Posterior vena cava (tissue), 2 donors: ENCODE measurements around the gene SH3D19. TPM values are rescaled to one million over a fixed set of nuclear protein-coding genes. Genes with fewer than 3 reads are reported as not detected.
"Not testable (repeated sequence)": the region's sequence is repeated elsewhere in the genome, so short reads cannot be mapped to it uniquely, and the experiment has no call there.

Experiments used
- DNase-seq: peaks from one replicate; pipeline ENCODE4 v3.0.0-alpha.2; 2020; ENCODE audit warnings: low spot score
- intact Hi-C, 2 donors: fragments of 100-400 bp; cut with DNase I; formaldehyde crosslinking; loops; one replicate each; pipeline versions ENCODE4 v1.14.1 to v1.14.2; 2022 to 2023
- total RNA-seq, 2 donors: library from RNA; stranded (reverse); fragmentation: NEBNext Ultra II Directional; extraction: Animal tissue kit (Norgen Biotek cat#: 25700); gene quantifications; one replicate each; pipeline ENCODE4 v1.2.1, GENCODE V29; 2021
- donor health status: DM: yes; HTN: yes; CAD: no.
- donor health status: DM: yes; HTN: yes; CAD: no.

Gene SH3D19
- total RNA-seq, 2 donors from 2014 or later: 118 to 140 TPM

DNA sequence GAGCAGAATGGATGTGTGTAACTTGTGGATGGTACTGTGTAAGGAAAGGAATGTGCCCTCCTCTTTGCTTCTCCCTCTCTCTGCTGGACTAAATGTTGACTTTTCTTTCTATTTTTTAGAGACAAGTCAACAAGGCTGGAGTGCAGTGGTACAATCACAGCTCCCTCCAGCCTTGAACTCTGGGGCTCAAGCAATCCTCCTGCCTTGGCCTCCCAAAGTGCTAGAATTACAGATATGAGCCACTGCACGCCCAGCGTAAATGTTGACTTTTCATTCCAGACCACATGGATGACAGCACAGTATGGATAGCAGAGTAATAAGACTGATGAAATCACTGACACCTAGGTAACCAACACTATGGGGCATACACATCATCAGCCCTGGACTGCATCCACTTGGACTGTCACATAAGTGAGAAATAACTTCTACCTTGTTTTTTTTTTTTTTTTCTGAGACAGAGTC lies 231.1 kb downstream of the SH3D19 start:
- DNase-seq: no peak
- intact Hi-C loops: no loop called here

DNA sequence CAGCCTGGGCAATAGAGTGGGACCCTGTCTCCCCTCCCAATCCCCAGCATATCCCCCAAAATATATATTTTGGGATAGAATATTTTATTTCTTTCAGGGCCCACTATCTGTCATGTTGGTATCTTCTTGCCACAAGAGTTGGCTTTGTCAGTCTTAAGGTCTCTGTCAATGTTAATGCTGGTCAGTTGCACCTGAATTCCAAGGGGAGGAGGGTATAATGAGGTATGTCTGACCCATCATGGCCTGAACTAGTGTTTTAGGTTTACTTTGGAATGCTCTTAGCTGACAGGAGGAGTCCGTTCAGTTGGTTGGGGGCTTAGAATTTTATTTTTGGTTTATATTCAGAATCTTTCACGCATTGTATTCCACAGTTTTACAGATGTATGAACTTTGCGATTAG lies 232.2 kb downstream of the SH3D19 start:
- no peak for DNase-seq
- intact Hi-C loops: no loop called here

DNA sequence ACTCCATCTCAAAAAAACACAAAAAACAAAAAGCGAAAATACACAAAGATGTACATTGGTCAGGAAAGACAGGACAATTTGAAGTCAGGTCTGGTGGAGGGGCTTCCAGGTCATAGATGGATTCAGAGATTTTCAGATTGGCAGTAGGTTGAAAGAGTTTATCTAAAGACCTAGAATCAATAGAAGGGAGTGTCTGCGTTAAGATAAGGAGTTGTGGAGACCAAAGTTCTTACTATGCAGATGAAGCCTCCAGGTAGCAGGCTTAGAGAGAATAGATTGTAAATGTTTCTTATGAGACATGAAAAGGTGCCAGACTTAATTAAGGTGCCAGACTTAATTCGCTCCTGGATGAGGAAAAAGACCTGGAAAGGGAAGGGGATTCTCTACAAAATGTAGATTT lies 232.9 kb downstream of the SH3D19 start:
- intact Hi-C loops: no loop called here
- no peak for DNase-seq

DNA sequence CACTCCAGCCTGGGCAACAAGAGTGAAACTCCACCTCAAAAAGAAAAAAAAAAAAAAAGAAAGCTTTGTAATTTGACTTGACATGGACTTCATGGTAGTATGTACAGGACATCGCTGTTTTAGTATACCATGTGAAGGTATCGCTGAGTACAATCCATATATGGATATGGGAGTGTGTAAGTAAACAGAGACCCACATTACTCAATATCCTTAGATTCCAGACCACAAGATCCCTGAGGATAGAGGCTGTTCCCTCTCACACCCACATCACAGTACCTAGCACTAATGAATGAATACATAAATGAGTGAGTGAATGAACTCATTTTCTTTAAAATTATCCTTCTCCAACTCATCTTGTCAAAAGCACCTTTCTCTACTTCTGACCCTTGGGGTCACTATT lies 234.4 kb downstream of the SH3D19 start:
- DNase-seq: no peak
- intact Hi-C loops: no loop called here

DNA sequence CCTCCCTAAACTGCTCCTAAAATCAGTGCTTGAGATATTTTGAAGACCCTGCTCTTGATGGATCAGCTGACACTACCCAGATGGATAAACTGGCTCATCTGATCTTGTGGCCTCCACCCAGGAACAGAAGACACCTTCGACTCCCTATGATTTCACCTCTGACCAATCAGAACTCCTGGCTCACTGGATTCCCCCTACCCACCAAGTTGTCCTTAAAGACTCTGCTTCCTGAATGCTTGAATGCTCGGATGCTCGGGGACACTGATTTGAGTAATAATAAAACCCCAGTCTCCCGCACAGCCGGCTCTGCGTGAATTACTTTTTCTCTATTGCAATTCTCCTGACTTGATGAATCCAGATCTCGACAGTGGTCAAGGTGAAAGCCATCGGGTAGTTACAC lies 237.9 kb downstream of the SH3D19 start:
- DNase-seq: no peak
- intact Hi-C loops: no loop called here

DNA sequence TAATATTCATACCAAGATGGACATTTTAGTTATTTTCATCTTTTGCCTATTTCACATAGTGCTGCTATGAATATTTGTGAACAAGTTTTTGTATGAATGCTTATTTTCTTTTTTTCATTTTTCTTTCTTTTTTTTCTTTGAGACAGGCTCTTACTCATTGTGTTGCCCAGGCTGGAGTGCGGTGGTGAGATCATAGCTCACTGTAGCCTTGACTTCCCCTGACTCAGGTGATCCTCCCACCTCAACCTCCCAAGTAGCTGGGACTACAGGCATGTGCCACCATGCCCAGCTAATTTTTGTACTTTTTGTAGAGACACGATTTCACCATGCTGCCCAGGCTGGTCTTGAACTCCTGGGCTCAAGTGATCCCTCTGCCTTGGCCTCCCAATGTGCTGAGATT lies 247.4 kb downstream of the SH3D19 start:
- DNase-seq, intact Hi-C loops: not testable (repeated sequence)

DNA sequence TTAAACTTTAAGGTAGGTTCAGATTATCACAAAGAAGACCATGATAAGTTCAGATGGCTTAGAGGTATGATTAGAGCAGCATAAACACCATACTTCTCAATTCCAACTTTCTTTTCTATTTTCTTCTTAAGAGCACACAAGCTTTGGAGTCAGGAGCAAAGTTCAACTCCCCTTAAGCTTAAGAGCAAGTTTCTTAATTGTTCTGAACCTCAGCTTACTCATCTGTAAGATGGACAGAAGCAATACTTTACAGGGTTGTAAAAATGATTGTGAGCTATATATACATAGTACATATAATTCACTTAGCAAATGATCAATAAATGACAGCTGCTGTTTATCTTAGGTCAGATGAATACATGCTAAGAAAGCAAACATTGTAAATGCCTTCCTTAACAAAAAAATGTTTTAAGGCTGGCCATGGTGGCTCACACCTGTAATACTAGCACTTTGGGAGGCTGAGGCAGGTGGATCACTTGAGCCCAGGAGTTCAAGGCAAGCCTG lies 250.9 kb downstream of the SH3D19 start:
- no peak for DNase-seq
- intact Hi-C loops: no loop called here

Other genes starting within 250 kb of the SH3D19 start
- 1,000 to 10,000 TPM; 1,614 to 1,636 TPM for gene RPS3A, start 226.0 kb downstream of the SH3D19 start, total RNA-seq
- not detected for gene PRSS48, start 48.4 kb downstream of the SH3D19 start, total RNA-seq
- gene FHIP1A, start 83.6 kb upstream of the SH3D19 start, total RNA-seq: 1 to 10 TPM in 1 of 2 donors, under 1 TPM in 1; 0.88 to 1.2 TPM